B cell (primary cell): ENCODE data around the gene LDLRAD2.

Source experiments
- EZH2 ChIP-seq: IDR thresholded peaks from 2 replicates; pipeline ENCODE4 v1.6.1; 2012; ENCODE audit warnings: borderline replicate concordance, low read depth, mild to moderate bottlenecking, moderate library complexity, low read length; ENCODE audit not compliant: insufficient read depth, poor library complexity, severe bottlenecking
- TF ChIP-seq, protein P1 (sequence below): fragments of 200-600 bp; IDR thresholded peaks from one replicate; pipeline ENCODE4 v1.8.0; 2022; ENCODE audit warnings: antibody characterized with exemption, mild to moderate bottlenecking

DNA sequence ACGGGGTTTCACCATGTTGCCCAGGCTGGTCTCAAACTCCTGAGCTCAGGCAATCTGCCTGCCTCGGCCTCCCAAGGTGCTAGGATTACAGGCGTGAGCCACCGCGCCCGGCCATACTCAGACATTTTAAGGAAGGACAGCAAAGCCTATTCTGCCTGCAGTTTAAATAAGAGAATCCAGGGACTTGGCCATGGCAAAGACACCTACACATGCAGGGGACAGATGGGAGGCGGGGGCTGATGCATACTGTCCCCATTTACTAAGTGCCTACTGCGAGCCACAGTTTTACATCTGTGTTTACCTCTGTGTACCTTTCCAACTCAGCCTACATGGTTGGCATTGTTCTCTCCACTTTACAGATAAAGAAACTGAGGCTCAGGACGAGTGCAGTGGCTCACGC is 25.4 kb downstream of the LDLRAD2 start:
- TF ChIP-seq, protein P1, sequence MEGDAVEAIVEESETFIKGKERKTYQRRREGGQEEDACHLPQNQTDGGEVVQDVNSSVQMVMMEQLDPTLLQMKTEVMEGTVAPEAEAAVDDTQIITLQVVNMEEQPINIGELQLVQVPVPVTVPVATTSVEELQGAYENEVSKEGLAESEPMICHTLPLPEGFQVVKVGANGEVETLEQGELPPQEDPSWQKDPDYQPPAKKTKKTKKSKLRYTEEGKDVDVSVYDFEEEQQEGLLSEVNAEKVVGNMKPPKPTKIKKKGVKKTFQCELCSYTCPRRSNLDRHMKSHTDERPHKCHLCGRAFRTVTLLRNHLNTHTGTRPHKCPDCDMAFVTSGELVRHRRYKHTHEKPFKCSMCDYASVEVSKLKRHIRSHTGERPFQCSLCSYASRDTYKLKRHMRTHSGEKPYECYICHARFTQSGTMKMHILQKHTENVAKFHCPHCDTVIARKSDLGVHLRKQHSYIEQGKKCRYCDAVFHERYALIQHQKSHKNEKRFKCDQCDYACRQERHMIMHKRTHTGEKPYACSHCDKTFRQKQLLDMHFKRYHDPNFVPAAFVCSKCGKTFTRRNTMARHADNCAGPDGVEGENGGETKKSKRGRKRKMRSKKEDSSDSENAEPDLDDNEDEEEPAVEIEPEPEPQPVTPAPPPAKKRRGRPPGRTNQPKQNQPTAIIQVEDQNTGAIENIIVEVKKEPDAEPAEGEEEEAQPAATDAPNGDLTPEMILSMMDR = no peak
- TF ChIP-seq EZH2 = no peak
